GM12878 (cell line): ENCODE results near the gene ESPL1. TPM values are rescaled to one million over a fixed set of nuclear protein-coding genes. Genes with fewer than 3 reads are reported as not detected.

Experiments
- ATAC-seq: fragments of 200-7000 bp; cut with Tn5 transposase; 3 replicates; pipeline ENCODE4 v1.9.1; 2020; ENCODE audit warnings: mild to moderate bottlenecking, moderate library complexity
- BruUV-seq: library from RNA; stranded (reverse); fragments of 400-500 nt; replicated peaks from 2 replicates; lab custom pipeline; 2021; lab: Mats Ljungman, UMichigan
- CTCF ChIA-PET: fragments of 300-600 bp; sonication (Branson Sonifier 250); formaldehyde crosslinking; extraction: SDS; loops from one replicate; lab custom pipeline; 2021; ENCODE audit warnings: inconsistent platforms; lab: Yijun Ruan, JAX
- POLR2A ChIA-PET: fragments of 350-600 bp; formaldehyde crosslinking; extraction: SDS; loops from one replicate; lab custom pipeline; 2021; ENCODE audit warnings: inconsistent platforms; lab: Charles Lee
- RAD21 ChIA-PET: fragments of 300-600 bp; sonication (Branson Sonifier 250); formaldehyde crosslinking; loops from one replicate; lab custom pipeline; 2023; ENCODE audit warnings: antibody characterized with exemption; ENCODE audit not compliant: unreplicated experiment; lab: Charles Lee
- SMC1A ChIA-PET: fragments of 300-600 bp; sonication (Branson Sonifier 250); formaldehyde crosslinking; loops from one replicate; lab custom pipeline; 2023; ENCODE audit not compliant: unreplicated experiment, uncharacterized antibody; lab: Charles Lee
- DNase-seq: peaks from one replicate; pipeline ENCODE4 v3.0.0-alpha.2; 2011; ENCODE audit warnings: low read depth, low spot score
- FAIRE-seq: peaks from 3 replicates; lab custom pipeline; 2011; peaks lifted over from hg19 to GRCh38; lab: Jason Lieb, UNC
- H2AFZ ChIP-seq: 2 replicates; pipeline ENCODE4 v1.6.0; 2011; ENCODE audit warnings: low read depth, low read length, control low read depth; ENCODE audit not compliant: control insufficient read depth
- H3K27ac ChIP-seq: 2 replicates; pipeline ENCODE4 v1.5.1; 2011; ENCODE audit warnings: control low read depth; ENCODE audit not compliant: control insufficient read depth, insufficient read depth
- H3K27me3 ChIP-seq, 2 experiments: replicated peaks in 1 of 2; 2 replicates each; pipeline versions ENCODE4 v1.6.0 to v1.6.1; 2011; ENCODE audit warnings: low read length in 1 of 2; ENCODE audit not compliant: control insufficient read depth in 2 of 2, insufficient read depth in 2 of 2
- H3K36me3 ChIP-seq, 2 experiments: 2 replicates each; pipeline ENCODE4 v1.5.1; 2011; ENCODE audit warnings: low read length in 1 of 2; ENCODE audit not compliant: control insufficient read depth in 2 of 2, insufficient read depth in 2 of 2
- H3K4me1 ChIP-seq: 2 replicates; pipeline ENCODE4 v1.6.1; 2011; ENCODE audit warnings: mild to moderate bottlenecking, low read length, moderate library complexity, mixed read lengths; ENCODE audit not compliant: control insufficient read depth, insufficient read depth
- H3K4me2 ChIP-seq: 2 replicates; pipeline ENCODE4 v1.6.0; 2011; ENCODE audit warnings: control low read depth; ENCODE audit not compliant: control insufficient read depth, insufficient read depth
- H3K4me3 ChIP-seq: fragments of 200-600 bp; sonication (generic); 2 replicates; pipeline ENCODE4 v1.5.1; 2016
- H3K79me2 ChIP-seq: 2 replicates; pipeline ENCODE4 v1.6.0; 2011; ENCODE audit warnings: low read length; ENCODE audit not compliant: control insufficient read depth, insufficient read depth
- H3K9ac ChIP-seq: 2 replicates; pipeline ENCODE4 v1.8.0; 2011; ENCODE audit warnings: low read length, control low read depth, mixed read lengths; ENCODE audit not compliant: control insufficient read depth, insufficient read depth
- H3K9me3 ChIP-seq: replicated peaks from 3 replicates; pipeline ENCODE4 v1.5.1; 2011; ENCODE audit warnings: mild to moderate bottlenecking, low read length; ENCODE audit not compliant: control insufficient read depth, insufficient read depth
- H4K20me1 ChIP-seq: 2 replicates; pipeline ENCODE4 v1.6.0; 2011; ENCODE audit not compliant: control insufficient read depth, insufficient read depth
- ATF7 ChIP-seq: fragments of 450-650 bp; IDR thresholded peaks from 2 replicates; pipeline ENCODE4 v1.6.1; 2016; ENCODE audit warnings: low read depth, mild to moderate bottlenecking
- BRCA1 ChIP-seq: IDR thresholded peaks from 2 replicates; pipeline ENCODE4 v1.6.1; 2011; ENCODE audit warnings: low read depth, low read length, improper control_type of control experiment
- CBX3 ChIP-seq: fragments of 200-600 bp; sonication (generic); IDR thresholded peaks from 2 replicates; pipeline ENCODE4 v1.6.1; 2016; ENCODE audit warnings: low read depth, borderline replicate concordance
- CBX5 ChIP-seq: sonication (generic); IDR thresholded peaks from 2 replicates; pipeline ENCODE4 v1.6.1; 2016; ENCODE audit warnings: low read depth, moderate library complexity, mild to moderate bottlenecking, inconsistent platforms
- CHD1 ChIP-seq: IDR thresholded peaks from 2 replicates; pipeline ENCODE4 v1.6.1; 2012; ENCODE audit warnings: low read depth, low read length, improper control_type of control experiment
- EGR1 ChIP-seq, 2 experiments: IDR thresholded peaks; 1 replicate in 1 of 2; 2 replicates in 1 of 2; pipeline ENCODE4 v1.6.1; 2011 to 2012; ENCODE audit warnings: low read depth in 2 of 2, low read length in 2 of 2, borderline replicate concordance in 1 of 2, mild to moderate bottlenecking in 1 of 2, moderate library complexity in 1 of 2
- RAD51 ChIP-seq: fragments of 450-650 bp; IDR thresholded peaks from 2 replicates; pipeline ENCODE4 v1.6.1; 2016; ENCODE audit warnings: moderate library complexity, mild to moderate bottlenecking, inconsistent platforms
- RELA ChIP-seq: fragments of 450-650 bp; IDR thresholded peaks from 2 replicates; pipeline ENCODE4 v1.8.0; 2014; ENCODE audit warnings: borderline replicate concordance; ENCODE audit not compliant: partially characterized antibody
- SRF ChIP-seq, 2 experiments: IDR thresholded peaks; 2 replicates each; pipeline ENCODE4 v1.6.1; 2011; ENCODE audit warnings: low read depth in 2 of 2, low read length in 2 of 2, mild to moderate bottlenecking in 1 of 2, moderate library complexity in 1 of 2
- STAT1 ChIP-seq: fragments of 450-650 bp; conservative IDR thresholded peaks from 2 replicates; pipeline ENCODE4 v1.6.1; 2014; ENCODE audit warnings: antibody characterized with exemption, mild to moderate bottlenecking
- SUPT20H ChIP-seq: IDR thresholded peaks from 2 replicates; pipeline ENCODE4 v1.6.1; 2011; ENCODE audit warnings: low read depth, mild to moderate bottlenecking, low read length, moderate library complexity, borderline replicate concordance; ENCODE audit not compliant: control insufficient read depth
- TARDBP ChIP-seq: IDR thresholded peaks from 2 replicates; pipeline ENCODE4 v1.6.1; 2016; ENCODE audit warnings: borderline replicate concordance
- WRNIP1 ChIP-seq: IDR thresholded peaks from 2 replicates; pipeline ENCODE4 v1.6.1; 2011; ENCODE audit warnings: low read depth, low read length, improper control_type of control experiment, borderline replicate concordance
- ZZZ3 ChIP-seq: IDR thresholded peaks from 2 replicates; pipeline ENCODE4 v1.6.1; 2011; ENCODE audit warnings: low read depth; ENCODE audit not compliant: control insufficient read depth, insufficient read length
- WGBS: methylation state at CpG from one replicate; pipeline ENCODE4 v1.1.6; 2016; ENCODE audit warnings: low lambda C conversion rate; ENCODE audit not compliant: insufficient replicate concordance, insufficient coverage; ENCODE audit errors: missing lambda C conversion rate; 5-methylcytosine and 5-hydroxymethylcytosine counted together
- in situ Hi-C: fragments of 300-500 bp; cut with MboI; formaldehyde crosslinking; loops from 9 replicates; pipeline ENCODE4 v1.14.3; 2018; ENCODE audit warnings: mixed read lengths
- intact Hi-C: fragments of 100-400 bp; cut with micrococcal nuclease; formaldehyde crosslinking; loops from one replicate; pipeline ENCODE4 v1.14.2; 2022; ENCODE audit not compliant: unreplicated experiment
- polyA plus RNA-seq, 11 experiments: library from polyadenylated mRNA; depleted of rRNA in 4 of 11; unstranded in 6 of 11; stranded (reverse) in 5 of 11; fragments of >200 nt; fragmentation: Nextera tagmentation in 4 of 11; fragmentation: Illumina TruSeq in 1 of 11; extraction: Ambion mirVana in 4 of 11; extraction: Trizol in 1 of 11; gene quantifications; 1 replicate in 1 of 11; 2 replicates in 10 of 11; pipeline versions ENCODE4 v1.2.1 to v1.2.3, GENCODE V29; 2011 to 2016; ENCODE audit warnings: inconsistent platforms in 2 of 11, missing spikeins in 2 of 11, low read depth in 1 of 11
- total RNA-seq, 4 experiments: library from RNA; depleted of rRNA in 3 of 4; stranded (reverse); fragments of >200 nt in 3 of 4; fragmentation: Illumina TruSeq in 1 of 4; extraction: Trizol in 1 of 4; gene quantifications; 2 replicates each; pipeline versions ENCODE4 v1.2.1 to v1.2.3, GENCODE V29; 2013 to 2021
- TF ChIP-seq, protein P1 (sequence below): IDR thresholded peaks from 2 replicates; pipeline ENCODE4 v1.6.1; 2012; ENCODE audit warnings: low read depth, low read length, improper control_type of control experiment
- TF ChIP-seq, protein P2 (sequence below): fragments of 450-650 bp; IDR thresholded peaks from 2 replicates; pipeline ENCODE4 v1.6.1; 2017; ENCODE audit warnings: mild to moderate bottlenecking, low read depth, inconsistent platforms; ENCODE audit not compliant: poor library complexity, severe bottlenecking
- TF ChIP-seq, protein P3 (sequence below): IDR thresholded peaks from 2 replicates; pipeline ENCODE4 v1.6.1; 2012; ENCODE audit warnings: low read depth, low read length, improper control_type of control experiment
- TF ChIP-seq, protein P4 (sequence below), 3 experiments: IDR thresholded peaks in 2 of 3; conservative IDR thresholded peaks in 1 of 3; 2 replicates each; pipeline ENCODE4 v1.5.1; 2011; ENCODE audit warnings: low read depth in 3 of 3, low read length in 3 of 3, mild to moderate bottlenecking in 3 of 3, control low read depth in 2 of 3, moderate library complexity in 2 of 3, inconsistent platforms in 1 of 3, mixed read lengths in 1 of 3; ENCODE audit not compliant: control insufficient read depth in 2 of 3, insufficient read depth in 1 of 3; ENCODE audit errors: extremely low read depth in 1 of 3

Gene ESPL1
- total and polyA plus RNA-seq, 10 of the 15 experiments (the other 5 are each of a cell fraction or from before 2014, with no cell fraction given): 2.1 to 61.9 (median 21.2) TPM

DNA sequence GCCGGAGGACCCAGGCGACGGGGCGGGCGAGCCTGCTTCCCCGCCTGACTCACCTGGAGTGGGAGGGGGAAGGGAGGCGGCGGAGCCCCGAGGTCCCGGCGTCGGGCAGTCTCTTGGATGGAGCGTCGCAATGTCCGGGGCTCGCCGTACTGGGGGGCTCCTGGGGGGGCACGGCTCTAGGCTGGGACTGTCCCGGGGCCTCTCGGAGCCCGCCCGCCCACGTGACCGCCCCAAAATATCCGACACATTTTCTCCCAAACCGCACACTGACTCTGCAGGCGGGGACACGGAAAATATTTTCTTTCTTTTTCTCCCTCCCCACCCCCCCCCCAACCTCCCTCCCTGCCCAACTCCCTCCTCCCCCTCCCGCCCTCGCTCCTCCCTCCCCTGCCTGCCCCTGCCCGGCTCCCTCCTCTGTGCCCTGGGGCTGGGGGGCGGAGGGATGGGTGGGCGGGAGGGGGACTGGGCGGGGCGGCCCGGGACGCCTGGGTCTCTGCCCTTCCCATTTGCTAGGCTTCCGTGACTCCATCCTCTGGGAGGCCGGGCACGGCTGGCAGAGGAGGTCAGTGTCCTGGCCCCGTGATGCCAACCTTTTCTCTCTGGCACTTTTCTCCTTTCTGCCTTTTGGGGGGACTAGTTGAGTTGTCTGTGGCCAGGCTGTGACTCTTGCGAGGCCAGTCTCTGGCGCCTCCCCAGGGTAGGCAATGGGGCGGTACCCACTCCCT, 36.0 kb upstream of the ESPL1 start, which contains the start of gene RARG:
RARG (minus strand) TSS at position 289 of the 725 bp plus-strand sequence. CDS start 4,664 bp downstream, outside the sequence.
- ChIA-PET SMC1A (interaction anchor here (0.7 kb wide), 1 partner anchor 276 kb away, joined by 3 read pairs; no protein-coding TSS in a partner anchor), POLR2A (interaction anchor here (1.4 kb wide), 1 partner anchor 24 kb away, joined by 4 read pairs; no protein-coding TSS in a partner anchor), RAD21 (no interaction called here), CTCF (interaction anchor here (0.5 kb wide), 1 partner anchor 56 kb away, joined by 3 read pairs; no protein-coding TSS in a partner anchor)
- DNase-seq: no peak
- Histone ChIP-seq H3K4me2 (peak within 1 kb of the TSS; percentile 85), H3K9me3 (no peaks in the 10 kb centered on the region), H3K4me3 (peak within 1 kb of the TSS; percentile 43), H3K36me3 (no peaks in the 10 kb centered on the region), H3K9ac (no peak within 1 kb of the TSS), H4K20me1 (no peaks in the 10 kb centered on the region), H3K79me2 (no peaks in the 10 kb centered on the region), H3K27ac (no peak within 1 kb of the TSS), H3K4me1 (peaks cover 22% of the 10 kb centered on the region), H3K27me3 (peaks cover 0 to 6% of the 10 kb centered on the region in 2 experiments; a peak in 2 of 4 replicates), H2AFZ (peak within 1 kb of the TSS; percentile 53)
- in situ Hi-C loops: no loop called here
- intact Hi-C loops: no loop called here
- WGBS: 1% methylated on average over 17 of the region's 44 CpGs
- BruUV-seq: no TSS peak
- no peak for FAIRE-seq
- ATAC-seq: peak; percentile 83
- no peak for TF ChIP-seq CBX5
- TF ChIP-seq CBX3: no peak
- no peak for TF ChIP-seq WRNIP1
- TF ChIP-seq, protein P1, sequence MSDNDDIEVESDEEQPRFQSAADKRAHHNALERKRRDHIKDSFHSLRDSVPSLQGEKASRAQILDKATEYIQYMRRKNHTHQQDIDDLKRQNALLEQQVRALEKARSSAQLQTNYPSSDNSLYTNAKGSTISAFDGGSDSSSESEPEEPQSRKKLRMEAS: no peak
- no peak for TF ChIP-seq TARDBP
- TF ChIP-seq EGR1 (IDR thresholded peaks at IDR 0.05; ENCODE audit: borderline replicate concordance in 1 of 2, low read depth in 2 of 2, low read length in 2 of 2): 0 out of 3 replicates have a peak, but pooled peaks of 1 of the 2 experiments have one; percentile 14
- no peak for TF ChIP-seq STAT1
- no peak for TF ChIP-seq SRF (IDR thresholded peaks at IDR 0.05; ENCODE audit: low read depth in 2 of 2, low read length in 2 of 2)
- no peak for TF ChIP-seq SUPT20H
- TF ChIP-seq, protein P2, sequence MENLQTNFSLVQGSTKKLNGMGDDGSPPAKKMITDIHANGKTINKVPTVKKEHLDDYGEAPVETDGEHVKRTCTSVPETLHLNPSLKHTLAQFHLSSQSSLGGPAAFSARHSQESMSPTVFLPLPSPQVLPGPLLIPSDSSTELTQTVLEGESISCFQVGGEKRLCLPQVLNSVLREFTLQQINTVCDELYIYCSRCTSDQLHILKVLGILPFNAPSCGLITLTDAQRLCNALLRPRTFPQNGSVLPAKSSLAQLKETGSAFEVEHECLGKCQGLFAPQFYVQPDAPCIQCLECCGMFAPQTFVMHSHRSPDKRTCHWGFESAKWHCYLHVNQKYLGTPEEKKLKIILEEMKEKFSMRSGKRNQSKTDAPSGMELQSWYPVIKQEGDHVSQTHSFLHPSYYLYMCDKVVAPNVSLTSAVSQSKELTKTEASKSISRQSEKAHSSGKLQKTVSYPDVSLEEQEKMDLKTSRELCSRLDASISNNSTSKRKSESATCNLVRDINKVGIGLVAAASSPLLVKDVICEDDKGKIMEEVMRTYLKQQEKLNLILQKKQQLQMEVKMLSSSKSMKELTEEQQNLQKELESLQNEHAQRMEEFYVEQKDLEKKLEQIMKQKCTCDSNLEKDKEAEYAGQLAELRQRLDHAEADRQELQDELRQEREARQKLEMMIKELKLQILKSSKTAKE: no peak
- TF ChIP-seq CHD1: no peak
- no peak for TF ChIP-seq ZZZ3
- no peak for TF ChIP-seq RELA
- no peak for TF ChIP-seq BRCA1
- TF ChIP-seq, protein P3, sequence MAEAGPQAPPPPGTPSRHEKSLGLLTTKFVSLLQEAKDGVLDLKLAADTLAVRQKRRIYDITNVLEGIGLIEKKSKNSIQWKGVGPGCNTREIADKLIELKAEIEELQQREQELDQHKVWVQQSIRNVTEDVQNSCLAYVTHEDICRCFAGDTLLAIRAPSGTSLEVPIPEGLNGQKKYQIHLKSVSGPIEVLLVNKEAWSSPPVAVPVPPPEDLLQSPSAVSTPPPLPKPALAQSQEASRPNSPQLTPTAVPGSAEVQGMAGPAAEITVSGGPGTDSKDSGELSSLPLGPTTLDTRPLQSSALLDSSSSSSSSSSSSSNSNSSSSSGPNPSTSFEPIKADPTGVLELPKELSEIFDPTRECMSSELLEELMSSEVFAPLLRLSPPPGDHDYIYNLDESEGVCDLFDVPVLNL: no peak
- TF ChIP-seq RAD51: 0 out of 2 replicates have a peak, but pooled peaks have one; percentile 21
- TF ChIP-seq ATF7: no peak
- TF ChIP-seq, protein P4, sequence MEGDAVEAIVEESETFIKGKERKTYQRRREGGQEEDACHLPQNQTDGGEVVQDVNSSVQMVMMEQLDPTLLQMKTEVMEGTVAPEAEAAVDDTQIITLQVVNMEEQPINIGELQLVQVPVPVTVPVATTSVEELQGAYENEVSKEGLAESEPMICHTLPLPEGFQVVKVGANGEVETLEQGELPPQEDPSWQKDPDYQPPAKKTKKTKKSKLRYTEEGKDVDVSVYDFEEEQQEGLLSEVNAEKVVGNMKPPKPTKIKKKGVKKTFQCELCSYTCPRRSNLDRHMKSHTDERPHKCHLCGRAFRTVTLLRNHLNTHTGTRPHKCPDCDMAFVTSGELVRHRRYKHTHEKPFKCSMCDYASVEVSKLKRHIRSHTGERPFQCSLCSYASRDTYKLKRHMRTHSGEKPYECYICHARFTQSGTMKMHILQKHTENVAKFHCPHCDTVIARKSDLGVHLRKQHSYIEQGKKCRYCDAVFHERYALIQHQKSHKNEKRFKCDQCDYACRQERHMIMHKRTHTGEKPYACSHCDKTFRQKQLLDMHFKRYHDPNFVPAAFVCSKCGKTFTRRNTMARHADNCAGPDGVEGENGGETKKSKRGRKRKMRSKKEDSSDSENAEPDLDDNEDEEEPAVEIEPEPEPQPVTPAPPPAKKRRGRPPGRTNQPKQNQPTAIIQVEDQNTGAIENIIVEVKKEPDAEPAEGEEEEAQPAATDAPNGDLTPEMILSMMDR (IDR thresholded peaks at IDR 0.05 in 2 of 3, conservative IDR thresholded peaks at IDR 0.05 in 1 of 3; ENCODE audit: control insufficient read depth in 2 of 3, extremely low read depth in 1 of 3, insufficient read depth in 1 of 3, low read depth in 3 of 3, low read length in 3 of 3): peak in 1 of 3 experiments; percentile 17; a peak in 1 of 6 replicates
